GM19240 (cell line): Measurements from ENCODE around the gene YDJC.
"Not testable (repeated sequence)": the region's sequence is repeated elsewhere in the genome, so short reads cannot be mapped to it uniquely, and the experiment has no call there.

Experiments
- DNase-seq: peaks from one replicate; pipeline ENCODE4 v3.0.0; 2011; ENCODE audit warnings: low spot score; ENCODE audit not compliant: insufficient read length

Gene YDJC

DNA sequence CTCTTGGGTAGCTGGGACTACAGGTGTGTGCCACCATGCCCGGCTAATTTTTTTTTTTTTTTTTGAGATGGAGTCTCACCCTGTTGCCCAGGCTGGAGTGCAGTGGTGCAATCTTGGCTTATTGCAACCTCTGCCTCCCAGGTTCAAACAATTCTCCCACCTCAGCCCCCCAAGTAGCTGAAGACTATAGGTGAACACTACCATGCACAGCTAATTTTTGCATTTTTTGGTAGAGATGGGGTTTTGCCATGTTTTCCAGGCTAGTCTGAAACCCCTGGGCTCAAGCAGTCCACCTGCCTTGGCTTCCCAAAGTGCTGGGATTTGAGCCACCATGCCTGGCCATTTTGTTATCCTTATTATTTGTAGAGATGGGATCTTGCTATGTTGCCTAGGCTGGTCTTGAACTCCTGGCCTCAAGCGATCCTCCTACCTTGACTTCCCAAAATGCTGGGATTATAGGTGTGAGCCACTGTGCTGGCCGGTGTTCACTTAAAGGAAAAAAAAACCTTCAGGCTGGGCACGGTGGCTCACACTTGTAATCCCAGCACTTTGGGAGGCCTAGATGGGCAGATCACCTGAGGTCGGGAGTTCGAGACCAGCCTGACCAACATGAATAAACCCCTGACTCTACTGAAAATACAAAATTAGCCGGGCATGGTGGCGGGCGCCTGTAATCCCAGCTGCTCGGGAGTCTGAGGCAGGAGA, 48.7 kb downstream of the YDJC start:
- DNase-seq = not testable (repeated sequence)

DNA sequence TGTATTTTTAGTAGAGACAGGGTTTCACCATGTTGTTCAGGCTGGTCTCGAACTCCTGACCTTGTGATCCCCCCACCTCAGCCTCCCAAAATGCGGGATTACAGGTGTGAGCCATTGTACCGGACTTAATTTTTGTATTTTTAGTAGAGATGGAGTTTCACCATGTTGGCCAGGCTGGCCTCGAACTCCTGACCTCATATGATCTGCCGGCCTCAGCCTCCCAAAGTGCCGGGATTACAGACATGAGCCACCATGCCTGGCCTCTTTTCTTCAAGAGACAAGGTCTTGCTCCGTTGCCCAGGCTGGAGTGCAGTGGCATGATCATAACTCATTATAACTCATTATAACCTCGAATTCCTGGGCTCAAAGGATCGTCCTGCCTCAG, 49.2 kb downstream of the YDJC start:
- not testable (repeated sequence) for DNase-seq

DNA sequence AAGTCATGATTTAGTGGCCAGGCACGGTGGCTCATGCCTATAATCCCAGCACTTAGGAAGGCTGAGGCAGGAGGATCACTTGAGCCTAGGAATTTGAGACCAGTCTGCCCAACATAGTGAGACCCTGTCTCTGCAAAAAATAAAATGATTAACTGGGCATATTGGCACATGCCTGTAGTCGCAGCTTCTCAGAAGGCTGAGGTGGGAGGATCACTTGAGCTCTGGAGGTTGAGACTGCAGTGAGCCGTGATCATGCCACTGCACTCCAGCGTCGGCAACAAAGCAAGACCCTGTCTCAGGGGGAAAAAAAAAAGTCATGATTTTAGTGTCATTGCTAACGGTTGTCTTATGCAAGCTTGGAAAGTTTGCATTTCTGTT, 50.4 kb downstream of the YDJC start:
- no peak for DNase-seq
